Epithelial cell of prostate (primary cell): ENCODE results near the gene FZD2.
"Not testable (repeated sequence)": the region's sequence is repeated elsewhere in the genome, so short reads cannot be mapped to it uniquely, and the experiment has no call there.

Experiments
- DNase-seq: peaks from one replicate; pipeline ENCODE4 v3.0.0-alpha.2; 2011; ENCODE audit warnings: low read depth, low spot score
- H3K27ac ChIP-seq: fragments of 450-650 bp; 2 replicates; pipeline ENCODE4 v1.5.1; 2017; ENCODE audit warnings: mild to moderate bottlenecking

The FZD2 gene

GRCh38 chr17:44556832-44557606 lies at the start of gene FZD2:
FZD2 (plus strand) TSS chr17:44557484; CDS start chr17:44557689, 205 bp downstream.
- peak within 1 kb of the TSS; percentile 14 for H3K27ac ChIP-seq
- peak; percentile 27 for DNase-seq

GRCh38 chr17:44511241-44512134 lies 45.8 kb upstream of the FZD2 start:
- H3K27ac ChIP-seq, DNase-seq: not testable (repeated sequence)

- no peak for DNase-seq
- H3K27ac ChIP-seq: no peak overlapping the region
These were observed 39.3 kb upstream of the FZD2 start for GRCh38 chr17:44518032-44518431.

GRCh38 chr17:44522883-44523671 lies 34.2 kb upstream of the FZD2 start:
- no peak for DNase-seq

GRCh38 chr17:44523672-44523972 lies 33.7 kb upstream of the FZD2 start:
- no peak for DNase-seq
- no peak overlapping the region for H3K27ac ChIP-seq

More at GRCh38 chr17:44522883-44523671, 34.2 kb upstream of the FZD2 start:
- H3K27ac ChIP-seq: no peak overlapping the region

- no peak for DNase-seq
- no peak overlapping the region for H3K27ac ChIP-seq
These were observed 30.2 kb upstream of the FZD2 start for GRCh38 chr17:44527102-44527501.

- no peak overlapping the region for H3K27ac ChIP-seq
- DNase-seq: no peak
These were observed 29.3 kb upstream of the FZD2 start for GRCh38 chr17:44527954-44528353.

- no peak overlapping the region for H3K27ac ChIP-seq
- peak; percentile 24 for DNase-seq
These were observed 27.4 kb upstream of the FZD2 start for GRCh38 chr17:44529864-44530263.

- no peak overlapping the region for H3K27ac ChIP-seq
- DNase-seq: no peak
These were observed 26.3 kb upstream of the FZD2 start for GRCh38 chr17:44530896-44531418.

GRCh38 chr17:44533533-44534246 lies 23.6 kb upstream of the FZD2 start:
- DNase-seq: no peak
- H3K27ac ChIP-seq: no peak overlapping the region

- H3K27ac ChIP-seq: no peak overlapping the region
- no peak for DNase-seq
These were observed 21.0 kb upstream of the FZD2 start for GRCh38 chr17:44536090-44536953.

GRCh38 chr17:44537922-44538321 lies 19.4 kb upstream of the FZD2 start:
- not testable (repeated sequence) for H3K27ac ChIP-seq, DNase-seq

- DNase-seq: no peak
These were observed 17.6 kb upstream of the FZD2 start for GRCh38 chr17:44539673-44540072.

GRCh38 chr17:44540246-44541084 lies 16.8 kb upstream of the FZD2 start:
- no peak overlapping the region for H3K27ac ChIP-seq
- no peak for DNase-seq

More at GRCh38 chr17:44539673-44540072, 17.6 kb upstream of the FZD2 start:
- no peak overlapping the region for H3K27ac ChIP-seq

GRCh38 chr17:44541884-44542581 lies 15.3 kb upstream of the FZD2 start:
- DNase-seq: no peak
- H3K27ac ChIP-seq: no peak overlapping the region

- H3K27ac ChIP-seq: peak overlapping the region; percentile 20
- no peak for DNase-seq
These were observed 13.9 kb upstream of the FZD2 start for GRCh38 chr17:44543213-44543904.
